DOHH2 (cell line): ENCODE measurements around the gene ECE1.

ENCODE experiments used
- CTCF ChIP-seq: fragments of 200-600 bp; sonication (generic); IDR thresholded peaks from one replicate; pipeline ENCODE4 v1.5.1; 2014; ENCODE audit warnings: antibody characterized with exemption, mild to moderate bottlenecking, low read depth, low read length; ENCODE audit not compliant: poor library complexity, severe bottlenecking
- EZH2phosphoT487 ChIP-seq: fragments of 200-600 bp; sonication (generic); IDR thresholded peaks from 2 replicates; pipeline ENCODE4 v1.6.1; 2017; ENCODE audit warnings: borderline replicate concordance, mild to moderate bottlenecking, antibody characterized with exemption, low read length, moderate library complexity, mixed read lengths

- no peak for TF ChIP-seq CTCF
- TF ChIP-seq EZH2phosphoT487, result no peak
Measured at GRCh38 chr1:21245688-21246229, 44.5 kb downstream of the ECE1 start.
